Gastroesophageal sphincter (tissue), 4 donors: Measurements from ENCODE around the gene NSG2. TPM values are rescaled to one million over a fixed set of nuclear protein-coding genes. Genes with fewer than 3 reads are reported as not detected.

ENCODE experiments used
- ATAC-seq: fragments of 150-250 bp; one replicate; pipeline ENCODE4 v1.9.1; 2016; ENCODE audit warnings: mild to moderate bottlenecking, moderate library complexity
- H3K27ac ChIP-seq, 4 donors: fragments of 200-600 bp; sonication (generic) in 3 of 4; 1 replicate in 3 of 4; 2 replicates in 1 of 4; pipeline ENCODE4 v1.5.1; 2016 to 2019
- H3K27me3 ChIP-seq: fragments of 200-600 bp; sonication (generic); one replicate; pipeline ENCODE4 v1.5.1; 2019
- H3K36me3 ChIP-seq, 2 donors: fragments of 200-600 bp; sonication (generic); one replicate each; pipeline ENCODE4 v1.5.1; 2019; ENCODE audit warnings: control low read depth in 1 of 2
- H3K4me1 ChIP-seq, 3 donors: fragments of 200-600 bp; sonication (generic); 1 replicate in 2 of 3; 2 replicates in 1 of 3; pipeline ENCODE4 v1.5.1; 2016 to 2019; ENCODE audit warnings: control low read depth in 2 of 3
- H3K4me3 ChIP-seq, 2 donors: fragments of 200-600 bp; sonication (generic); one replicate each; pipeline ENCODE4 v1.5.1; 2019; ENCODE audit warnings: mild to moderate bottlenecking in 1 of 2, moderate library complexity in 1 of 2
- H3K9me3 ChIP-seq, 3 donors: fragments of 200-600 bp; sonication (generic); one replicate each; pipeline ENCODE4 v1.5.1; 2017 to 2019; ENCODE audit warnings: control low read depth in 2 of 3
- CTCF ChIP-seq, 4 experiments: fragments of 200-600 bp in 2 of 4; fragments of 450-650 bp in 2 of 4; sonication (generic) in 1 of 4; IDR thresholded peaks; one replicate each; pipeline ENCODE4 v1.5.1; 2017 to 2019; ENCODE audit warnings: antibody characterized with exemption in 4 of 4, mild to moderate bottlenecking in 2 of 4, moderate library complexity in 2 of 4
- EP300 ChIP-seq: sonication (generic); formaldehyde crosslinking; IDR thresholded peaks from one replicate; pipeline ENCODE4 v1.6.1; 2017; ENCODE audit warnings: antibody characterized with exemption, mild to moderate bottlenecking
- POLR2A ChIP-seq, 2 donors: fragments of 450-650 bp; IDR thresholded peaks; one replicate each; pipeline ENCODE4 v1.6.1; 2017; ENCODE audit warnings: antibody characterized with exemption in 2 of 2, mild to moderate bottlenecking in 2 of 2, moderate library complexity in 1 of 2
- POLR2AphosphoS5 ChIP-seq: sonication (generic); formaldehyde crosslinking; IDR thresholded peaks from one replicate; pipeline ENCODE4 v1.6.1; 2017; ENCODE audit warnings: antibody characterized with exemption
- WGBS, 2 donors: methylation state at CpG; one replicate each; pipeline ENCODE4 v1.1.5; 2018; ENCODE audit warnings: low coverage in 1 of 2; 5-methylcytosine and 5-hydroxymethylcytosine counted together
- total RNA-seq, 4 donors: library from RNA; depleted of rRNA; stranded (reverse); fragments of >200 nt; gene quantifications; one replicate each; pipeline ENCODE4 v1.1.0, GENCODE V29; 2016

NSG2 gene
- total RNA-seq, 4 donors from 2014 or later, result 1.9 to 4.6 (median 2.7) TPM; not detected in 1

- no peak overlapping the region for H3K4me3 ChIP-seq
- no peaks in the 10 kb centered on the region for H3K4me1 ChIP-seq
- no peak overlapping the region for H3K27ac ChIP-seq
- ATAC-seq, result no peak
- WGBS, 2 donors, result 53 to 62% methylated on average over 3 to 4 of the region's 4 CpGs
- no peak for TF ChIP-seq POLR2A (IDR thresholded peaks at IDR 0.05)
- TF ChIP-seq POLR2AphosphoS5, result no peak
- TF ChIP-seq CTCF (IDR thresholded peaks at IDR 0.05), result no peak
- no peak for TF ChIP-seq EP300
- H3K9me3 ChIP-seq, result no peaks in the 10 kb centered on the region
- peaks cover 6% of the 10 kb centered on the region for H3K27me3 ChIP-seq
- no peaks in the 10 kb centered on the region for H3K36me3 ChIP-seq
Measured at GRCh38 chr5:174022384-174023095, 23.0 kb upstream of the NSG2 start.

GRCh38 chr5:174030286-174030685 lies 15.2 kb upstream of the NSG2 start:
- no peak for ATAC-seq

GRCh38 chr5:174044466-174045254 lies 846 bp upstream of the NSG2 start:
- 80 to 84% methylated on average over 1 to 6 of the region's 6 CpGs for WGBS, 2 donors
- Histone ChIP-seq H3K36me3 (no peaks in the 10 kb centered on the region), H3K27ac (no peak overlapping the region), H3K4me3 (no peak overlapping the region), H3K9me3 (no peaks in the 10 kb centered on the region), H3K27me3 (peaks cover 15% of the 10 kb centered on the region), H3K4me1 (no peaks in the 10 kb centered on the region)
- no peak for TF ChIP-seq EP300
- no peak for TF ChIP-seq CTCF (IDR thresholded peaks at IDR 0.05)
- no peak for TF ChIP-seq POLR2A (IDR thresholded peaks at IDR 0.05)
- TF ChIP-seq POLR2AphosphoS5, result no peak
- no peak for ATAC-seq

More at GRCh38 chr5:174030286-174030685, 15.2 kb upstream of the NSG2 start:
- peaks cover 0 to 26% (median 0%) of the 10 kb centered on the region in 3 donors for H3K9me3 ChIP-seq
- WGBS, 2 donors, result 29 to 52% methylated on average over 2 of the region's 2 CpGs
- H3K4me3 ChIP-seq, result no peak overlapping the region
- no peaks in the 10 kb centered on the region for H3K27me3 ChIP-seq
- H3K36me3 ChIP-seq, result no peaks in the 10 kb centered on the region
- H3K4me1 ChIP-seq, result no peaks in the 10 kb centered on the region
- no peak overlapping the region for H3K27ac ChIP-seq
- TF ChIP-seq POLR2AphosphoS5 (no peak), CTCF (IDR thresholded peaks at IDR 0.05) (no peak), EP300 (no peak), POLR2A (IDR thresholded peaks at IDR 0.05) (no peak)

- Histone ChIP-seq H3K27ac (no peak overlapping the region), H3K4me1 (no peaks in the 10 kb centered on the region), H3K9me3 (no peaks in the 10 kb centered on the region), H3K27me3 (peaks cover 19% of the 10 kb centered on the region), H3K4me3 (no peak overlapping the region), H3K36me3 (no peaks in the 10 kb centered on the region)
- no peak for ATAC-seq
- TF ChIP-seq CTCF (IDR thresholded peaks at IDR 0.05) (no peak), POLR2AphosphoS5 (no peak), POLR2A (IDR thresholded peaks at IDR 0.05) (no peak), EP300 (no peak)
- 85% methylated on average over 4 of the region's 5 CpGs; no CpG with 5 or more reads in 1 of the 2 donors for WGBS, 2 donors
Measured at GRCh38 chr5:174046558-174046957, 1.1 kb downstream of the NSG2 start.
